Mesenteric fat pad (tissue), 1 donor: Measurements from ENCODE around the gene ZNF407. TPM values are rescaled to one million over a fixed set of nuclear protein-coding genes. Genes with fewer than 3 reads are reported as not detected.

ENCODE experiments used
- DNase-seq: peaks from one replicate; pipeline ENCODE4 v3.0.0-alpha.2; 2020; ENCODE audit warnings: low spot score
- total RNA-seq: library from RNA; stranded (reverse); fragmentation: NEBNext Ultra II Directional; extraction: Animal tissue kit (Norgen Biotek cat#: 25700); gene quantifications from one replicate; pipeline ENCODE4 v1.2.1, GENCODE V29; 2021
- donor health status: DM: yes; HTN: yes; CAD: no.

Gene ZNF407
- total RNA-seq, 1 donor from 2014 or later = 14.4 TPM

- no peak for DNase-seq
Observed at GRCh38 chr18:74869904-74870863, 272.5 kb downstream of the ZNF407 start.

- DNase-seq = no peak
Observed at GRCh38 chr18:74870950-74871349, 273.3 kb downstream of the ZNF407 start.

- no peak for DNase-seq
Observed at GRCh38 chr18:74873629-74874028, 276.0 kb downstream of the ZNF407 start.

GRCh38 chr18:74874351-74874750 lies 276.7 kb downstream of the ZNF407 start:
- no peak for DNase-seq

- no peak for DNase-seq
Observed at GRCh38 chr18:74876630-74877243, 279.1 kb downstream of the ZNF407 start.

- DNase-seq = no peak
Observed at GRCh38 chr18:74878267-74878666, 280.6 kb downstream of the ZNF407 start.

GRCh38 chr18:74880706-74881278 lies 283.1 kb downstream of the ZNF407 start:
- DNase-seq = no peak

- no peak for DNase-seq
Observed at GRCh38 chr18:74892066-74892627, 294.5 kb downstream of the ZNF407 start.

GRCh38 chr18:74895686-74896085 lies 298.0 kb downstream of the ZNF407 start:
- DNase-seq = no peak

GRCh38 chr18:74896390-74896991 lies 298.8 kb downstream of the ZNF407 start:
- DNase-seq = no peak

- DNase-seq = no peak
Observed at GRCh38 chr18:74897971-74898657, 300.4 kb downstream of the ZNF407 start.

GRCh38 chr18:74898965-74899364 lies 301.3 kb downstream of the ZNF407 start:
- DNase-seq = no peak

GRCh38 chr18:74899554-74899953 lies 301.9 kb downstream of the ZNF407 start:
- no peak for DNase-seq

GRCh38 chr18:74901362-74902146 lies 303.9 kb downstream of the ZNF407 start:
- no peak for DNase-seq

GRCh38 chr18:74902147-74902455 lies 304.4 kb downstream of the ZNF407 start:
- DNase-seq = no peak

GRCh38 chr18:74905247-74905646 lies 307.6 kb downstream of the ZNF407 start:
- DNase-seq = no peak

- DNase-seq = no peak
Observed at GRCh38 chr18:74906184-74906583, 308.5 kb downstream of the ZNF407 start.

GRCh38 chr18:74914052-74914591 lies 316.5 kb downstream of the ZNF407 start:
- DNase-seq = no peak

- DNase-seq = no peak
Observed at GRCh38 chr18:74914648-74915047, 317.0 kb downstream of the ZNF407 start.
